OCI-LY1 (cell line): ENCODE results near the gene RALGPS1.

ENCODE experiments used
- EZH2 ChIP-seq: fragments of 200-600 bp; sonication (generic), shearing (Covaris generic); IDR thresholded peaks from 2 replicates; pipeline ENCODE4 v1.8.0; 2017; ENCODE audit warnings: borderline replicate concordance, mixed run types, mild to moderate bottlenecking, antibody characterized with exemption, low read length, moderate library complexity, mixed read lengths
- TF ChIP-seq, protein P1 (sequence below): fragments of 200-600 bp; sonication (generic), shearing (Covaris generic); IDR thresholded peaks from 2 replicates; pipeline ENCODE4 v1.5.1; 2017; ENCODE audit warnings: mild to moderate bottlenecking, antibody characterized with exemption, low read length, moderate library complexity, mixed read lengths

DNA sequence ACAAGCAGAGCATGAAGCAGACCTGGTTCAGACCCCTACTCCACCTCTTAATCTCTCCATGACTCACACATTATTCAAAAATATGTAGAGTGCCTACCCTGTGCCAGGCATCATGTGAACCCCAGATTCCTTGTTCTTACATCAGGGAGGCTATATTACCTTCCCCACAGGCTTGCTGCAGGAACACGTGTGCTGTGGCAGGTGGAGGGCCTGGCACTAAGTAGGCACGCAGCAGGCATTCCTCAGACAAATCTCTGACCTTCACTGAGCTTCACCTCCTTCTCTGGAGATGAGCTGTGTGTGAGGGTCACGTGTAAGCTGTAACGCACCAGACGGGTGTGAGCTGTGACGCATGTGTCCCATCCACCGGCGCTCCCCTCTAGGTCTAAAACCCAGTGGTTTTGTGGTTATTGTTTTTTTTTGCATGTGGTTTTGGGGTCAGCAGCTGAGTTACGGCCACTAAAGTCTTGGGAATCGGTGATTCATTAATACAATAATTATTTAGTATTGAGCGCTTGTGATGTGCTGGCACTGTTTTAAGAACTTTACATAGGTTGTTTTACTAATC, 177.5 kb downstream of the RALGPS1 start:
- TF ChIP-seq, protein P1, sequence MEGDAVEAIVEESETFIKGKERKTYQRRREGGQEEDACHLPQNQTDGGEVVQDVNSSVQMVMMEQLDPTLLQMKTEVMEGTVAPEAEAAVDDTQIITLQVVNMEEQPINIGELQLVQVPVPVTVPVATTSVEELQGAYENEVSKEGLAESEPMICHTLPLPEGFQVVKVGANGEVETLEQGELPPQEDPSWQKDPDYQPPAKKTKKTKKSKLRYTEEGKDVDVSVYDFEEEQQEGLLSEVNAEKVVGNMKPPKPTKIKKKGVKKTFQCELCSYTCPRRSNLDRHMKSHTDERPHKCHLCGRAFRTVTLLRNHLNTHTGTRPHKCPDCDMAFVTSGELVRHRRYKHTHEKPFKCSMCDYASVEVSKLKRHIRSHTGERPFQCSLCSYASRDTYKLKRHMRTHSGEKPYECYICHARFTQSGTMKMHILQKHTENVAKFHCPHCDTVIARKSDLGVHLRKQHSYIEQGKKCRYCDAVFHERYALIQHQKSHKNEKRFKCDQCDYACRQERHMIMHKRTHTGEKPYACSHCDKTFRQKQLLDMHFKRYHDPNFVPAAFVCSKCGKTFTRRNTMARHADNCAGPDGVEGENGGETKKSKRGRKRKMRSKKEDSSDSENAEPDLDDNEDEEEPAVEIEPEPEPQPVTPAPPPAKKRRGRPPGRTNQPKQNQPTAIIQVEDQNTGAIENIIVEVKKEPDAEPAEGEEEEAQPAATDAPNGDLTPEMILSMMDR: no peak
- TF ChIP-seq EZH2: no peak
